GM12874 (cell line): ENCODE data around the gene STIL.

Source experiments
- TF ChIP-seq, protein P1 (sequence below): IDR thresholded peaks from 2 replicates; pipeline ENCODE4 v1.5.1; 2011; ENCODE audit warnings: low read depth, mild to moderate bottlenecking, control low read depth, low read length, moderate library complexity; ENCODE audit not compliant: insufficient read depth

STIL gene

DNA sequence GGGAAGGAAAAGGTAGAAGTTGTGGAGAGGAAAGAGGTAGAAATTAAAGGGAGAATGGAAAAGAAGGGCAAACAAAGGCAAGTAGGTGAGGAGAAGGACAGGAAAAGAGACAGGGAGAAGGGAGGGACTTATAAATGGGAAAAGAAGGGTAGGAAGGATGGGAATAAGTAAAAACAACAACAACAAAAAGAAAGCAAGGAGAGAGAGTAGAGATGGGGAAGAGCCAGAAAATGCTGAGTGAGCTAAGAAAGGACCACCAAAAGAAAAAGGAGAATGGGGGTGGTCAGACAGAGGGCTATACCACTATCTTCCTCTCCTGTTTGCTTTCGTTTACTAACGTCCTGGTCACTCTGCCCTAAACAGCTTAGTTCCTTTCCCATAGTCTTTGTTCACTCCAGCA, 17.9 kb upstream of the STIL start:
- TF ChIP-seq, protein P1, sequence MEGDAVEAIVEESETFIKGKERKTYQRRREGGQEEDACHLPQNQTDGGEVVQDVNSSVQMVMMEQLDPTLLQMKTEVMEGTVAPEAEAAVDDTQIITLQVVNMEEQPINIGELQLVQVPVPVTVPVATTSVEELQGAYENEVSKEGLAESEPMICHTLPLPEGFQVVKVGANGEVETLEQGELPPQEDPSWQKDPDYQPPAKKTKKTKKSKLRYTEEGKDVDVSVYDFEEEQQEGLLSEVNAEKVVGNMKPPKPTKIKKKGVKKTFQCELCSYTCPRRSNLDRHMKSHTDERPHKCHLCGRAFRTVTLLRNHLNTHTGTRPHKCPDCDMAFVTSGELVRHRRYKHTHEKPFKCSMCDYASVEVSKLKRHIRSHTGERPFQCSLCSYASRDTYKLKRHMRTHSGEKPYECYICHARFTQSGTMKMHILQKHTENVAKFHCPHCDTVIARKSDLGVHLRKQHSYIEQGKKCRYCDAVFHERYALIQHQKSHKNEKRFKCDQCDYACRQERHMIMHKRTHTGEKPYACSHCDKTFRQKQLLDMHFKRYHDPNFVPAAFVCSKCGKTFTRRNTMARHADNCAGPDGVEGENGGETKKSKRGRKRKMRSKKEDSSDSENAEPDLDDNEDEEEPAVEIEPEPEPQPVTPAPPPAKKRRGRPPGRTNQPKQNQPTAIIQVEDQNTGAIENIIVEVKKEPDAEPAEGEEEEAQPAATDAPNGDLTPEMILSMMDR = no peak

DNA sequence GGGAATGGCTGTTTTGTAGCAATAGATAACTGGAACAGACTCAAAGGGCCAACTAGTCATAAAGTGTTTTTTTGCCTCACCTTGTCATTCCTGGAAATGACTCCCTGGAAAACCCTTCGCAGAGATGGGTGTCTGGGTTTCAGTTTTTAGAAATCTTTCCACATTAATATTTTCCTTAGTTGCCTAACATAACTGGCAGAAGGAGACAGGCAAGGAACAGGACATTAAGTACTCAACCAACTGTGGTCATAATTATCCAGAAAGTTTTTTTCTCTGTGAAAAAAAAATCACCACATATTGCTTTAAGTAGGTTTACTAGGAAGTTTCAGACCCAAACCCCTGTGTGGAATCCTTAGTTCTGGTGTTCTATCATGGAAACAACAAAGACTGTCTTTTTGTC, 16.3 kb upstream of the STIL start:
- TF ChIP-seq, protein P1 = no peak

DNA sequence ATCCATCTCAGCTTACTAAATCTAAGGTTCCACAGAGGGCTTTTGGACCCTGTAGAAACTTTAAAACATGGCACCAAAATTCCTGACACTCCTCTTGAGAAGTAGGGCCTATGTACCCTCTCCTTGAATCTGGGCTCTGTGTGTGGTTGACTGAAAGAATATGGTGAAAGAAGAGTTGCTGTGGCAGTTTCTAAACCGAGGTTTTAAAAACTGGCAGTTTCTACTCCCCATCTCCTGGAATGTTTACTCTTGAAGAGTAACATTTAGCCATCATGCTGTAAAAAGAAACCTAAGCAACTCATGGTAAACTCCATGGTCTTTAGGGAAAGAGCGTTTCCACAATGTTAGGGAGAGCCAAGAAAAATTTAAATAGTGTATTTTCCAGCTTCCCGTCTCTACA, 15.0 kb upstream of the STIL start:
- TF ChIP-seq, protein P1 = no peak

DNA sequence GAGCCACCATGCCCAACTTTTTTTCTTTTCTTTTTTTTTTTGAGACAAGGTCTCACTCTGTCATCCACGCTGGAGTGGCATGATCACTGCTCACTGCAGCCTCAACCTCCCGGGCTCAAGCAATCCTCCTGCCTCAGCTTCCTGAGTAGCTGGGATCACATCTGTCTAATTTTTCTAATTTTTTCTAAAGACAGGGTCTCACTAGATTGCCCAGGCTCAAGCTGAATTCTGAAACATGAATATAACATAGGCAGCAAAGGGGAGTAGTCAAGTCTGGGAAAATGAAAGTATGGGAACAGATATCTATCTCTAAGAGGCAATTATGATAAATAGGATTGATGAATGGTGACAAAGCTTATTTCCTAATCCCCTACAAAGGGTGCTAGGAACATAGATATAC, 12.3 kb upstream of the STIL start:
- TF ChIP-seq, protein P1 = no peak

DNA sequence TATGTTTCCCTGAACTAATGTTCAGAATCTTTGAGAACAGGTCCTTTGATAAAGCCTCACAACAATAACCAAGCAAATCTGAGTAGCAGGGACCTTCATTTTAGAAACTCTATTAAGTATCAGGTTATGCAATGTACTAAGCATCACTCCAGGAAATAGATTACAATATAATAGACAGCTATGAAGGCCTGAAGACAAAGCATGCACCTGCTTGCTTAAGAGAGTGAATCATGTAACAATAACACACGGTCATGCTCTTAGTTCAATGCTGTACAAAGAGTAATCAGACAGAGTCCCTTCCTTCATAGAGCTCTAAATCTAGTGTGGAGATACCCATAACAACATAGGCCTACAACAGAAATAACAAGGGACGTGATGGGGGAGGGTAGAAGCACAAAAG, 11.6 kb upstream of the STIL start:
- TF ChIP-seq, protein P1 = no peak

DNA sequence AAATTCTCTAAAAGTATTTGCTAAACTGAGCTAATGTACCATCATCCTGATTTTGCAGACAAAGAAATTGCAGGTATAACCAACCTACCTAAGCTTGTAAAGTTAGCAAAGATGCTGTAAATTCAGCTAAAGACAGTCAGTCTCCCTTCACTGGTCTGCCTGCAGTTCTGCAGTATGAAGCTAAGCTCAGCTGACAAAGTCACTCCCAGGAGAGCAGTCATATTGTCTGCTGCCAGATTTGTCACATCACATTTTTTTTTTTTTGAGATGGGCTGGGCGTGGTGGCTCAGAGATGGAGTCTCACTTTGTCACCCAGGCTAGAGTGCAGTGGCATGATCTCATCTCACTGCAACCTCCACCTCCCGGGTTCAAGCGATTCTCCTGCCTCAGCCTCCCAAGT, 10.7 kb upstream of the STIL start:
- TF ChIP-seq, protein P1 = no peak

DNA sequence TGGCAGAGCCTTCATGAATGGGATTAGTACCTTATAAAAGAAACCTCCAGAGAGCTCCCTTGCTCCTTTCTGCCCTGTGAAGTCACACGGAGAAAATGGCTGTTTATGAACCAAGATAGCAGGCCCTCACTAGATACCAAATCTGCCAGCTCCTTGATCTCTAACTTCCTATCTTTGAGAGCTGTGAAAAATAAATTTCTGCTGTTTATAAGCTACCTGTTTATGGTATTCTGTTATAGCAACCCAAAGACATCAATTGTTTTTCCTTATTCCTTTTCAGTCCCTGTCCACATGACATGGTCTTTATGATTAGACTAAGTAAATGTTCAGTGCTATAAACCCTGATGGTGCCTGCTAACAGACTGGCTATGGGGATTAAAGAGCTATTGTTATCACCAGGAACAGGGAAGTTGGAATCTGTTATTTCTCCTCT, 9.7 kb upstream of the STIL start:
- TF ChIP-seq, protein P1 = no peak

DNA sequence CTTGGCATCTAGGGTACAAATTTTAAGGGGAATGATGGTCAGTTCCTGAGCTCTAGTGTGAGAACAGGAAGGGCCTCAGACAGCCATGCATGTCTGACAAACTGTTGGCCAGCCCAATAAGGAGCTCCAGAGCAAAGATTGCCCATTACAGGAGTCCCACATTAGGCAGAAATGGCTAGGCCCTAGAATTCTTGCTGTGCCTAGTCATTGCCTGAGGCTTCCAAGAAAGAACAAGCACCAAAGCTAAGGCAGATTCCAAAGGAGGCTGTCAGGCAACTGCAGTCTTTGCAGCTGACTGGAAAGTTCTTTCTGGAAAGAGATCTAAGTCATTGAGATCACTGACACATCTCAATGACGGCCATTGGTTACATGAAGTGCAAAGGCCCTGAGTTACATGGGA, 3.9 kb upstream of the STIL start:
- TF ChIP-seq, protein P1 = no peak
